Stomach smooth muscle (tissue), 2 donors: ENCODE measurements around the gene ELFN1.

Source experiments
- H3K27ac ChIP-seq: one replicate; pipeline ENCODE4 v1.7.0; 2013; ENCODE audit warnings: mild to moderate bottlenecking, low read length, inconsistent platforms
- H3K27me3 ChIP-seq, 2 donors: one replicate each; pipeline ENCODE4 v1.7.0; 2013; ENCODE audit warnings: low read length in 2 of 2; ENCODE audit not compliant: insufficient read depth in 2 of 2, control insufficient read depth in 1 of 2
- H3K36me3 ChIP-seq, 2 donors: one replicate each; pipeline ENCODE4 v1.7.0; 2013; ENCODE audit warnings: low read length in 2 of 2; ENCODE audit not compliant: control insufficient read depth in 2 of 2, insufficient read depth in 2 of 2
- H3K4me1 ChIP-seq: one replicate; pipeline ENCODE4 v1.7.0; 2013; ENCODE audit warnings: low read length; ENCODE audit not compliant: control insufficient read depth, insufficient read depth
- H3K4me3 ChIP-seq, 2 donors: one replicate each; pipeline ENCODE4 v1.7.0; 2013; ENCODE audit warnings: low read length in 2 of 2
- H3K9ac ChIP-seq, 2 donors: one replicate each; pipeline ENCODE4 v1.7.0; 2013; ENCODE audit warnings: low read length in 2 of 2, mild to moderate bottlenecking in 1 of 2
- H3K9me3 ChIP-seq, 2 donors: one replicate each; pipeline ENCODE4 v1.7.0; 2013; ENCODE audit warnings: low read length in 2 of 2; ENCODE audit not compliant: control insufficient read depth in 2 of 2
- donor health status: healthy.
- donor health status: Pancreatic carcinoma.

Gene ELFN1

GRCh38 chr7:1670894-1671593 is 967 bp downstream of the ELFN1 start:
- Histone ChIP-seq H3K4me1 (peaks cover 26% of the 10 kb centered on the region), H3K9ac (no peak overlapping the region), H3K27me3 (peaks cover 23 to 82% of the 10 kb centered on the region in 2 donors), H3K9me3 (no peaks in the 10 kb centered on the region), H3K27ac (no peak overlapping the region), H3K36me3 (no peaks in the 10 kb centered on the region), H3K4me3 (no peak overlapping the region)

GRCh38 chr7:1671594-1672451 is 1.7 kb downstream of the ELFN1 start:
- H3K27me3 ChIP-seq, result peaks cover 28 to 77% of the 10 kb centered on the region in 2 donors
- H3K9ac ChIP-seq, result no peak overlapping the region
- H3K27ac ChIP-seq, result no peak overlapping the region
- no peak overlapping the region for H3K4me3 ChIP-seq
- H3K9me3 ChIP-seq, result no peaks in the 10 kb centered on the region
- peaks cover 20% of the 10 kb centered on the region for H3K4me1 ChIP-seq
- no peaks in the 10 kb centered on the region for H3K36me3 ChIP-seq

- Histone ChIP-seq H3K27ac (no peak overlapping the region), H3K36me3 (no peaks in the 10 kb centered on the region), H3K9ac (no peak overlapping the region), H3K27me3 (peaks cover 28 to 69% of the 10 kb centered on the region in 2 donors), H3K9me3 (no peaks in the 10 kb centered on the region), H3K4me1 (peaks cover 10% of the 10 kb centered on the region), H3K4me3 (no peak overlapping the region)
These were observed 2.9 kb downstream of the ELFN1 start for GRCh38 chr7:1672851-1673486.

- H3K4me1 ChIP-seq, result peaks cover 8% of the 10 kb centered on the region
- no peak overlapping the region for H3K27ac ChIP-seq
- no peaks in the 10 kb centered on the region for H3K36me3 ChIP-seq
- no peak overlapping the region for H3K4me3 ChIP-seq
- no peak overlapping the region for H3K9ac ChIP-seq
- no peaks in the 10 kb centered on the region for H3K9me3 ChIP-seq
- H3K27me3 ChIP-seq, result peaks cover 28 to 62% of the 10 kb centered on the region in 2 donors
These were observed 3.6 kb downstream of the ELFN1 start for GRCh38 chr7:1673581-1674118.

- Histone ChIP-seq H3K9me3 (no peaks in the 10 kb centered on the region), H3K36me3 (no peaks in the 10 kb centered on the region), H3K4me1 (peaks cover 8% of the 10 kb centered on the region), H3K27me3 (peaks cover 28 to 56% of the 10 kb centered on the region in 2 donors), H3K27ac (no peak overlapping the region), H3K4me3 (no peak overlapping the region), H3K9ac (no peak overlapping the region)
These were observed 4.3 kb downstream of the ELFN1 start for GRCh38 chr7:1674161-1675035.

- no peak overlapping the region for H3K9ac ChIP-seq
- H3K36me3 ChIP-seq, result no peaks in the 10 kb centered on the region
- H3K27ac ChIP-seq, result no peak overlapping the region
- peaks cover 7% of the 10 kb centered on the region for H3K4me1 ChIP-seq
- no peaks in the 10 kb centered on the region for H3K9me3 ChIP-seq
- no peak overlapping the region for H3K4me3 ChIP-seq
- peaks cover 28 to 53% of the 10 kb centered on the region in 2 donors for H3K27me3 ChIP-seq
These were observed 5.1 kb downstream of the ELFN1 start for GRCh38 chr7:1675036-1675671.

- Histone ChIP-seq H3K9ac (no peak overlapping the region), H3K9me3 (no peaks in the 10 kb centered on the region), H3K27me3 (peaks cover 28 to 46% of the 10 kb centered on the region in 2 donors), H3K4me3 (no peak overlapping the region), H3K4me1 (no peaks in the 10 kb centered on the region), H3K36me3 (no peaks in the 10 kb centered on the region), H3K27ac (no peak overlapping the region)
These were observed 5.8 kb downstream of the ELFN1 start for GRCh38 chr7:1675673-1676549.

GRCh38 chr7:1676550-1677078 is 6.5 kb downstream of the ELFN1 start:
- no peak overlapping the region for H3K27ac ChIP-seq
- no peaks in the 10 kb centered on the region for H3K4me1 ChIP-seq
- H3K9me3 ChIP-seq, result no peaks in the 10 kb centered on the region
- peaks cover 21 to 39% of the 10 kb centered on the region in 2 donors for H3K27me3 ChIP-seq
- H3K9ac ChIP-seq, result no peak overlapping the region
- H3K4me3 ChIP-seq, result no peak overlapping the region
- H3K36me3 ChIP-seq, result no peaks in the 10 kb centered on the region
